Liver (tissue), 9 donors: ENCODE measurements around the gene POMC. TPM values are rescaled to one million over a fixed set of nuclear protein-coding genes. Genes with fewer than 3 reads are reported as not detected.

Experiments
- DNase-seq: peaks from one replicate; pipeline ENCODE4 v3.0.0-alpha.2; 2017; ENCODE audit warnings: low spot score
- H3K27ac ChIP-seq, 2 donors: one replicate each; pipeline ENCODE4 v1.7.0; 2013; ENCODE audit warnings: inconsistent platforms in 2 of 2, low read length in 2 of 2, control low read depth in 1 of 2, low read depth in 1 of 2, mild to moderate bottlenecking in 1 of 2
- H3K27me3 ChIP-seq, 4 donors: one replicate each; pipeline versions ENCODE4 v1.6.1 to v1.7.0; 2013; ENCODE audit warnings: low read length in 3 of 4, inconsistent platforms in 1 of 4, mild to moderate bottlenecking in 1 of 4, moderate library complexity in 1 of 4; ENCODE audit not compliant: control insufficient read depth in 4 of 4, insufficient read depth in 4 of 4
- H3K36me3 ChIP-seq, 4 donors: one replicate each; pipeline versions ENCODE4 v1.6.1 to v1.7.0; 2013; ENCODE audit warnings: low read length in 3 of 4, mild to moderate bottlenecking in 3 of 4, low read depth in 1 of 4, moderate library complexity in 1 of 4; ENCODE audit not compliant: control insufficient read depth in 4 of 4, insufficient read depth in 3 of 4
- H3K4me1 ChIP-seq, 4 donors: one replicate each; pipeline versions ENCODE4 v1.6.1 to v1.7.0; 2013; ENCODE audit warnings: low read length in 3 of 4, mild to moderate bottlenecking in 3 of 4, moderate library complexity in 1 of 4; ENCODE audit not compliant: control insufficient read depth in 4 of 4, insufficient read depth in 4 of 4
- H3K4me3 ChIP-seq, 3 donors: one replicate each; pipeline versions ENCODE4 v1.6.1 to v1.7.0; 2013; ENCODE audit warnings: low read length in 3 of 3, control low read depth in 1 of 3, low read depth in 1 of 3, mild to moderate bottlenecking in 1 of 3
- H3K9ac ChIP-seq, 2 donors: one replicate each; pipeline ENCODE4 v1.7.0; 2013; ENCODE audit warnings: low read length in 2 of 2, mild to moderate bottlenecking in 2 of 2, moderate library complexity in 2 of 2, control low read depth in 1 of 2, low read depth in 1 of 2
- H3K9me3 ChIP-seq, 4 donors: one replicate each; pipeline versions ENCODE4 v1.6.1 to v1.7.0; 2013; ENCODE audit warnings: low read length in 3 of 4; ENCODE audit not compliant: control insufficient read depth in 4 of 4
- CTCF ChIP-seq: fragments of 150-350 bp; IDR thresholded peaks from 2 replicates; pipeline ENCODE4 v1.5.1; 2017; ENCODE audit warnings: improper control_type of control experiment, low read depth, low read length; ENCODE audit not compliant: missing input control
- EGR1 ChIP-seq, 2 donors: IDR thresholded peaks; 2 replicates each; pipeline ENCODE4 v1.6.1; 2016 to 2018; ENCODE audit warnings: antibody characterized with exemption in 2 of 2, low read depth in 2 of 2
- FOXA1 ChIP-seq: IDR thresholded peaks from 2 replicates; pipeline ENCODE4 v1.6.1; 2016; ENCODE audit warnings: antibody characterized with exemption
- FOXA2 ChIP-seq: IDR thresholded peaks from 2 replicates; pipeline ENCODE4 v1.6.1; 2016; ENCODE audit warnings: antibody characterized with exemption
- GABPA ChIP-seq, 2 donors: IDR thresholded peaks in 1 of 2; conservative IDR thresholded peaks in 1 of 2; 2 replicates each; pipeline ENCODE4 v1.6.1; 2016; ENCODE audit warnings: antibody characterized with exemption in 2 of 2, mild to moderate bottlenecking in 1 of 2, moderate library complexity in 1 of 2
- HNF4A ChIP-seq, 2 donors: conservative IDR thresholded peaks; 2 replicates each; pipeline ENCODE4 v1.6.1; 2016; ENCODE audit warnings: antibody characterized with exemption in 2 of 2, mild to moderate bottlenecking in 2 of 2
- HNF4G ChIP-seq: IDR thresholded peaks from 2 replicates; pipeline ENCODE4 v1.6.1; 2016; ENCODE audit warnings: antibody characterized with exemption
- JUND ChIP-seq, 2 donors: IDR thresholded peaks; 2 replicates each; pipeline ENCODE4 v1.6.1; 2016; ENCODE audit warnings: antibody characterized with exemption in 2 of 2
- MAX ChIP-seq: IDR thresholded peaks from 2 replicates; pipeline ENCODE4 v1.6.1; 2016; ENCODE audit warnings: antibody characterized with exemption
- NR2F2 ChIP-seq: IDR thresholded peaks from 2 replicates; pipeline ENCODE4 v1.6.1; 2016; ENCODE audit warnings: antibody characterized with exemption
- RAD21 ChIP-seq, 2 donors: IDR thresholded peaks; 2 replicates each; pipeline ENCODE4 v1.6.1; 2016; ENCODE audit warnings: antibody characterized with exemption in 2 of 2, mild to moderate bottlenecking in 2 of 2
- REST ChIP-seq: IDR thresholded peaks from 2 replicates; pipeline ENCODE4 v1.6.1; 2016; ENCODE audit warnings: antibody characterized with exemption, mild to moderate bottlenecking
- RXRA ChIP-seq, 2 donors: IDR thresholded peaks; 2 replicates each; pipeline ENCODE4 v1.6.1; 2017 to 2018; ENCODE audit warnings: antibody characterized with exemption in 2 of 2, mild to moderate bottlenecking in 1 of 2
- SP1 ChIP-seq: IDR thresholded peaks from 2 replicates; pipeline ENCODE4 v1.6.1; 2018; ENCODE audit warnings: antibody characterized with exemption, mild to moderate bottlenecking
- TAF1 ChIP-seq: conservative IDR thresholded peaks from 2 replicates; pipeline ENCODE4 v1.6.1; 2016; ENCODE audit warnings: antibody characterized with exemption, mild to moderate bottlenecking
- YY1 ChIP-seq: IDR thresholded peaks from 2 replicates; pipeline ENCODE4 v1.6.1; 2016; ENCODE audit warnings: antibody characterized with exemption, mild to moderate bottlenecking
- ZBTB33 ChIP-seq: IDR thresholded peaks from 2 replicates; pipeline ENCODE4 v1.6.1; 2016; ENCODE audit warnings: antibody characterized with exemption
- WGBS: extraction: QIAGEN DNeasy Blood & Tissue Kit; methylation state at CpG from one replicate; pipeline ENCODE4 v1.1.7; 2013; 5-methylcytosine and 5-hydroxymethylcytosine counted together
- polyA plus RNA-seq, 2 donors: library from polyadenylated mRNA; stranded (reverse) in 1 of 2; unstranded in 1 of 2; fragments of 200-250 nt in 1 of 2; fragments of >200 nt in 1 of 2; fragmentation: Nextera tagmentation in 1 of 2; extraction: Ambion mirVana in 1 of 2; gene quantifications; one replicate each; pipeline versions ENCODE4 v1.2.1 to v1.2.3, GENCODE V29; 2013 to 2015
- total RNA-seq, 2 donors: library from RNA; depleted of rRNA; stranded (reverse); fragments of >200 nt; gene quantifications; one replicate each; pipeline ENCODE4 v1.2.3, GENCODE V29; 2014
- TF ChIP-seq, protein P1 (sequence below): IDR thresholded peaks from 2 replicates; pipeline ENCODE4 v1.6.1; 2016; ENCODE audit warnings: antibody characterized with exemption
- donor health status: healthy.
- donor health status: healthy.
- donor health status: healthy.
- donor health status: healthy.
- donor health status: healthy.

The POMC gene
- total and polyA plus RNA-seq, 4 donors: 0.67 to 7.8 (median 0.93) TPM

- WGBS: 85% methylated on average over 6 of the region's 6 CpGs
Measured at GRCh38 chr2:25201265-25201664, 32.9 kb upstream of the POMC start.

More at GRCh38 chr2:25201265-25201664, 32.9 kb upstream of the POMC start:
- no peak overlapping the region for H3K4me3 ChIP-seq
- H3K27me3 ChIP-seq: no peaks in the 10 kb centered on the region
- H3K9me3 ChIP-seq: no peaks in the 10 kb centered on the region
- no peak overlapping the region for H3K9ac ChIP-seq
- H3K4me1 ChIP-seq: peaks cover 0 to 3% (median 0%) of the 10 kb centered on the region in 4 donors
- TF ChIP-seq CTCF (no peak), FOXA2 (no peak), FOXA1 (no peak), HNF4G (no peak), GABPA (IDR thresholded peaks at IDR 0.05 in 1 of 2, conservative IDR thresholded peaks at IDR 0.05 in 1 of 2) (no peak), REST (no peak), RXRA (IDR thresholded peaks at IDR 0.05) (no peak), RAD21 (IDR thresholded peaks at IDR 0.05) (no peak), SP1 (no peak), HNF4A (conservative IDR thresholded peaks at IDR 0.05) (no peak), MAX (no peak), JUND (IDR thresholded peaks at IDR 0.05) (no peak), YY1 (no peak), TAF1 (no peak), EGR1 (IDR thresholded peaks at IDR 0.05; ENCODE audit: low read depth in 2 of 2) (no peak), ZBTB33 (no peak), NR2F2 (no peak)
- TF ChIP-seq, protein P1, sequence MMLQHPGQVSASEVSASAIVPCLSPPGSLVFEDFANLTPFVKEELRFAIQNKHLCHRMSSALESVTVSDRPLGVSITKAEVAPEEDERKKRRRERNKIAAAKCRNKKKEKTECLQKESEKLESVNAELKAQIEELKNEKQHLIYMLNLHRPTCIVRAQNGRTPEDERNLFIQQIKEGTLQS: no peak
- DNase-seq: no peak
- H3K36me3 ChIP-seq: no peaks in the 10 kb centered on the region
- H3K27ac ChIP-seq: no peak overlapping the region
